ENCODE measurements around the gene PRDM5.

DNA sequence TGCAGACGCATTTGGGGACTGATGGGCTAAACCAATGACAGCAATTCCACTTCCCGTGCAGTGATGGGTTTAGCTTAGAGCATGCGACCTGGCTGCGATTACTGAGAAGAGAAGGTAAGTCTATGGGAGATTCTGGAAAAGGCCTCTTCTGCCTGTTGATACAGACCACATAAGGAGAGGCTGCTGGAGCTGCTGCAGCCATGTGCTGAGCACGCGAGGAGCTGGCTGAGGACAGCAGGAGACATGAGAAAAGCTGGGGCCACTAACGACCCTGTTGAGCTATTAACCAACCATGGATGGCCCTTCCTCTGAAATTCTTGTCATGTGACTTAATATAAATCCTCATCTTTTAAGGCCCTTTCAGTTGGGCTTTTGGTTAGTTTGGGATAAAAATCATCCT lies 199.9 kb downstream of the PRDM5 start:
- TF ChIP-seq POLR2A (IDR thresholded peaks at IDR 0.05): no peak
- TF ChIP-seq, protein P1, sequence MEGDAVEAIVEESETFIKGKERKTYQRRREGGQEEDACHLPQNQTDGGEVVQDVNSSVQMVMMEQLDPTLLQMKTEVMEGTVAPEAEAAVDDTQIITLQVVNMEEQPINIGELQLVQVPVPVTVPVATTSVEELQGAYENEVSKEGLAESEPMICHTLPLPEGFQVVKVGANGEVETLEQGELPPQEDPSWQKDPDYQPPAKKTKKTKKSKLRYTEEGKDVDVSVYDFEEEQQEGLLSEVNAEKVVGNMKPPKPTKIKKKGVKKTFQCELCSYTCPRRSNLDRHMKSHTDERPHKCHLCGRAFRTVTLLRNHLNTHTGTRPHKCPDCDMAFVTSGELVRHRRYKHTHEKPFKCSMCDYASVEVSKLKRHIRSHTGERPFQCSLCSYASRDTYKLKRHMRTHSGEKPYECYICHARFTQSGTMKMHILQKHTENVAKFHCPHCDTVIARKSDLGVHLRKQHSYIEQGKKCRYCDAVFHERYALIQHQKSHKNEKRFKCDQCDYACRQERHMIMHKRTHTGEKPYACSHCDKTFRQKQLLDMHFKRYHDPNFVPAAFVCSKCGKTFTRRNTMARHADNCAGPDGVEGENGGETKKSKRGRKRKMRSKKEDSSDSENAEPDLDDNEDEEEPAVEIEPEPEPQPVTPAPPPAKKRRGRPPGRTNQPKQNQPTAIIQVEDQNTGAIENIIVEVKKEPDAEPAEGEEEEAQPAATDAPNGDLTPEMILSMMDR (IDR thresholded peaks at IDR 0.05): no peak

All from testis (tissue), 2 donors.